NCI-H2107 treated with DMSO at 0.1 percent for 48 hours (cell line): ENCODE results near the gene CPHXL.
A peak's percentile ranks its signal among the peaks of the same experiment; 100 is the strongest.

ENCODE experiments used
- DNase-seq: peaks from one replicate; lab custom pipeline; 2025; ENCODE audit not compliant: unreplicated experiment; lab: John Stamatoyannopoulos, UW

Gene CPHXL

DNA sequence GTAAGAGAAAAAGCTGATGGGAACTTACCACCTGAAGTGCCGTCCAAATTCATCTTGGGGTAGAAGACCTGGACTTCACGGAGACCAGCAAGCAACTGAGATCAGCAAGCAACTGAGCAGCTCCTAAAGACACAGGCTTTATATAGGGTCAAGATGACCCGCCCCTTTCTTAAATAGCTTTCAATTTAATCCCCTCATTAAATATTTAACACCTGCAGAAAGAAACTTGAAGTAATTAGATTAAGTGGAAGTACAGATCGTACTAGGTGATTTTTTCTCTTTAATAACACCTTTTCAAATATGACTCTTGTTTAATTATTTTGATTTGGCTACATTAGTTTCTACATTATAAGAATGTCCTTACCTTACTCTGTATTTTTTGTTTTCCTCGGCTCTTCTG is at the start of gene CPHXL:
Gene CPHXL (minus strand): TSS at position 101 of the 400 bp plus-strand sequence. CDS start 48 bp downstream, at position 53.
- DNase-seq: no peak

DNA sequence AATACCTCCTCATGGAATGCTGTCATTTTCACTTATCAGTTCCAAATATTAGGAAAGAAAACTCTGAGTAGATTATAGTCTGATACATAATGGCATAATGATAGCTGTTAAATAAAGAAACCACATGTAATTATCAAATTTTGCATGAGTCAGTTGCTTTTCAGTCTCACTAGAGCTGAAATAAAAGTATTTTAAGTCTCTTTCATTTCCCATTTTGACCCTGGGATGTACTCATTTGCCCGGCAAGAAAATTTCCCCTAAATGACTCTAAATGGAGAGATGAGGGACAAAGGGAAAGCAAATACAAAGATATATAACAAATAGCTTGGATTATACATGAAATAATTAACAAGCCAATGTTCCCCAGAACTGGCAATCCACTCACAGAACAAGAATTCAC is 47.9 kb upstream of the CPHXL start:
- DNase-seq: no peak

DNA sequence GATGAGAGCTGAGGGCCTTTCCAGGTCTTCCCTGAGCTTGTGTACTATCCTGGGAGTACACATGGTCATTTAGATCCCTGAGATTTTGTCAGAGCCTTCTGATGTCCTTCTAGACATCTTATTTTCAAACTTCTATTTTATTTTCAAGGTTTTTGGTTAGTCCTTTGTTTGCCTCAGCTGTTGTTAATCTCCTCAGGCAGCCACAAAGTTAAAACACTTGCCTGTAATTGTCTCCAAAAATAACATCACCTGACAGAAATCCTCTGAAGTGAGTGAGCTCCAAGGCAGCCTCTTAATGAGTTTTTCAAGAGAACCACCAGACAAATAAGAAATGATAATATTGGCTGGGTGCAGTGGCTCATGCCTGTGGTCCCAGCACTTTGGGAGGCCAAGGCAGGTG is 43.8 kb upstream of the CPHXL start:
- no peak for DNase-seq

DNA sequence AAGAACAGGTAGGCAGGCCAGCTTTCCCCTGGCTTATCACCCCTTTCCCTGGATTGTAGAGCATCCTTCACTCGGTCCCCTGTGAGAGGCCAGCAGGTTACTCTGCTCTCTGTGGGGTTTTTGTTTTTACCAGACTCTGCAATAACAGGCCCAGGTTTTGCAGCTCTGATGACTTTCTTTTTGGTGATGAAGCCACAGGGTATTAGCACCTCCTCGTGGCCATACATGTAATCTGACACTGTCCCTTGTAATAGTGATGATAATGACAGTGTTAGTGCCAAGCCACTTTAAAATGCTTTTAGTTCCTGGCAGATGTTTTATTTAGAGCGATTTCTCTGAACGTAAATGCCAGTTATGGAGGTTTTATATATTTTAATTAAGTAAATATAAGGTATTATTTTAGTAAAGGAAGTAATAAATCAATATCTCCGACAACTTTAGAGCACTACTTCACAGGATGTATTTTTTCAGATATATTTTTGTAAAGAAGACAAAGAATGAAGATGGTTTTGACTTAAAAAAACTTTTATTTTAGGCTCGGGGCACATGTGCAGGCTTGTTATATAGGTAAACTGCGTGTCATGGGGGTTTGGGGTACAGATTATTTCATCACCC is 38.0 kb upstream of the CPHXL start:
- DNase-seq: peak; percentile 55

DNA sequence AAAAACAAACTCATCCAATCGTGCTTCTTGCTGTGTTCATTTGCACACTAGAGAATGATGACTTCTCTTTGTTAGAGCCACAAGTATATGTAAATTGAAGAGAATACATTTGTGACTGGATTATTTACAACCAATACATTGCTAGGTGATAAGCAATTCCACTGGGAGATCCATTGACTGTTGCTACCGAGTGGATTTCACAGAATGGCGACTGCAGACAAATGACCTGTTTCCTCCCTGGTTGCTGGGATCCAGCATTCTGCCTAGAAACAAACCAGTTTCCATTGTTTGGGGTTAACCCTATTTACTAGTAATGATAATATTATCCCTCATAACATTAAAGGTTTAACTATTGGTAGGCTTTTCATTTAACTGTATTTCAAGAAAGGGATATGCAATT is 36.9 kb upstream of the CPHXL start:
- DNase-seq: no peak

DNA sequence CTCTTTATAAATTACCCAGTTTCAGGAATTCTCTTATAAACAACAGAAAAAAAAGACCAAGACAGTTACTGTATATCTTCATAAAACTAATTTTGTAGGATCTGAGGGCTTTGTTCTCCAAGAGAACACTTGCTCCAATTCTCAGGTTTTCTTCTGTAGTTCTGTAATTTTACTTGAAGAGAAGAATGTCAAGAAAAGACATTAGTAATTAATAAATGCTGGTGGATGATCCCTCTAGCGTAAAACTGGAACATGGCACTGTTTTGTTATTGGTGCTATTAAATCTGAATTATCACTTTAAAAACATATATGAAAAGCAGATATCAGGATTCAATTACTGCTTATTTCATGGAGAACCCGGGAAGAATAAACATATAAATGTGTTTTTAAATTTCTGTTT is 36.5 kb upstream of the CPHXL start:
- DNase-seq: no peak

DNA sequence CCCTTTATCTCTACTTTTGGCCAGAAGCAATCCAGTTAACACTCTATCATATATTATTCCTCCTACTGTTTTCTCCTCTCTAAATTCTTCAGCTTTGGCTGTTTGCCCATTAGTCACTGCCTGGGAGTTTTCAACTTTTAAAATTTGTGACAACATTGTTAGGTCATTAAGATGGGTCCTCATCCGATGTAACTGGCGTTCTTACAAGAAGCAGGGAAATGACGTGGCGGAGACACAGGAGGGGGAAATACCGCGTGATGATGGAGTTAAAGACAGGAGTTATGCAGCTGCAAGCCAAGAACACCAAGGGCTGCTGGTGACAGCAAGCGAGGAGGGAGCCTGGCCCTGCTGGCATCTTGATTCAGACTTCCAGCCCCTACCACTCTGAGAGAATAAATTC is 34.8 kb upstream of the CPHXL start:
- no peak for DNase-seq

DNA sequence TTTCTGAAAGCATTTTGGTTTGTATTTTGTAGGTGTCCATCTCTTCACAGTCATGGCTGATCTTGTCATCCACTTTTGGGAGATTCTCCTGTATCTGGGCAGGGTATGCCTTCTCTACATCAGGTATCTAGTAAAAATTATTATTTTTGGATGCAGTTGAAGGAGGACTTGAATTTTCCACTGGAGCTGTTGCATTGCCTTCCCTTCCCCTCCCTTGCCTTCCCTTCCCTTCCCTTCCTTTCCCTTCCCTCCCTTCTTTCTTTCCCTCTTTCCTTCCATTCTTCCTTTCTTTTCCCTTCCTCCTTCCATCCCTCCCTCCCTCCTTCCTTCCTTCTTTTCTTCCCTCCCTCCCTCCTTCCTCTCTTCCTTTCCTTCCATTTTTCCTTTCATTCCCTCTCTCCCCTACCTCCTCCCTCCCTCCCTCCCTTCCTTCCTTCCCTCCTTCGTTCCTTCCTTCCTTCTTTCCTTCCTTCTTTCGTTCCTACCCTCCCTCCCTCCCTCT is 33.8 kb upstream of the CPHXL start:
- DNase-seq: no peak

DNA sequence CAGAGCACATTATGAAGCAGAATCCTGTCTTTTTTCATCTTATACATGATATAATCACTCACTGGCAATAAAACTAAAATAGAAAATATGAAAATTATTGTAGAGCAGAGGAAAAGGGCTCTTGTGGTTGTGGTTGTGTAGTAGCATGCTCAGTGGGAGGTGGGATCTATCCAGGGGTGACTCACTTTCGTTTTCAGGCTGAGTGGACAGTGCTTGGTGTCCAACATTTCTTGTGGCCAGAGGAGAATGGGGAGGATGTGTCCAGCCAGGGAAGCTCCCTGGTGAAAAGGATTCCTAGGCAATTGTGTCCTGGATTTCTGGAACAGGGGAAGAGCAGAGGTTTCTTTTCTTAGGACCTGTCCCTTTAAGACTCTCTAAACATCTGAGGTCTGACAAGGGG is 31.9 kb upstream of the CPHXL start:
- DNase-seq: no peak

DNA sequence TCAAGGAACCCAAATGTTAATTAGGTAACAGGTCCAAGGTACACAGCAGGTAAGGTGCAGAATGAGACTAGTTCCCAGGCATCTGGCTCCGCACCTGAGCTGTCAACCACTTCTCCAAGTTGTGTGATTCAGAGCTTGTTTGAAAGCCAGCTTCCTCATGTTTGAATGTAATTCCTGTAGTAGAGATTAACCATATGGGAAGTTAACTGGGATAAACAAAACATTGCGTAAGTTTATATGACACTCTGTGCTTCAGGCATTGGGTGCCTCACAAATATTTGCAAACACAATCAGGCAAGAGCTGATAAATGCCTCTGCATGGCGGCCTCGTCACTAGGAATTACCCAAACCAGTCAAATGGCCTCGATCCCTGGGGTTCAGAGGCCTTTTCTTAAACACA is 27.9 kb upstream of the CPHXL start:
- no peak for DNase-seq

DNA sequence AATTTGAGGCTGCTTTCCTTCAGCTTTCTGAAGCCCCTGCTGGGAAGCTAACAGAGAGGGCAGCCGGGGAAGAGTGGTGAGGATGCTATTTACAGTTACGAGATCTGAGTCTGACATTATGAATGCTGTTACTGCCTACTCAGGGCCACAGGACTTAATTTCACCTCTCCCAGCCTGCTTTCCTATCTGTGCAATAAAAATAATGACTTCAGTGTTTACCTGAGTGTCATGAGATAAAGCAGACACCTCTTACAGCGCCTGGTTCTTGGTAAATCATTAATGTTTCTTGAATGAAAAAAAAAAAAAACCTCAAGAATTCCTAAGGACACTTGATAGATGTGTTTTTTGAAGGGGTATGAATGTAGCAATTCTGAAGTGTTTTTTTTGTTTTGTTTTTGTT is 24.2 kb upstream of the CPHXL start:
- DNase-seq: no peak

DNA sequence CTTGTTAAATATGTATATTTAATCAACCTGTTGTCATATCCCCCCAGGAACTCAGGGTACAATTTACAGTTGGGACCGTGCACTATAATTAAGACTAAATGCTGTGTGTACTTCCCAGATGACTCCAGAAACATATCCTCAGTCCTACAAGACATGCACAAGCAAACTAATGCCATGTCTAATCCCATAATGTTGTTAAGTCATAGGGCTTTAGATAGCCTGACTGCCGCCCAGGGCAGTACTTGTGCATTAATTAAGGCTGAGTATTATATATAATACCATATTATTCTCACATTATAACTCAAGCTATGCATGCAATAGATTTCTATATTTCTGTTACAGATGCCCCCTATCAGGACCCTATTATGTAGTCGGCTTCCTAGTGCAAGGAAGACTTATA is 20.1 kb upstream of the CPHXL start:
- DNase-seq: no peak

DNA sequence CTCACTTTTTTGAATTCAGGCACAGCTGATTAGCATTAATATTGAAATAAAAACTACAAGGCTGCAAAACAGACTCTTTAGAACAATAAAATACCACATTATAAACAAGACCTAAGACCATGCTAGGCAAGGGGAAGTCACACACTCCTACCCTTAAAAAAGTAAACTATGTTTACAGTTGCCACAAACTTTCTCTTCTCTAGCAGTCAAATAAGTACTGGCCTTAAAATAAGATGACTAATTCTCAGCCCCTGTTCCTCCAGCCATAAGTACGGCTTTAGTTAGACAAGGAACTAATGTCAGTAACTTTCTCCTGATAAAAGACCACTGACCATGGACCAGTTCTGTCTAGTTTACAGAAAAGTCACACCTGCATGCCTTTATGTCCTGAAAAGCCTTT is 19.5 kb upstream of the CPHXL start:
- no peak for DNase-seq

DNA sequence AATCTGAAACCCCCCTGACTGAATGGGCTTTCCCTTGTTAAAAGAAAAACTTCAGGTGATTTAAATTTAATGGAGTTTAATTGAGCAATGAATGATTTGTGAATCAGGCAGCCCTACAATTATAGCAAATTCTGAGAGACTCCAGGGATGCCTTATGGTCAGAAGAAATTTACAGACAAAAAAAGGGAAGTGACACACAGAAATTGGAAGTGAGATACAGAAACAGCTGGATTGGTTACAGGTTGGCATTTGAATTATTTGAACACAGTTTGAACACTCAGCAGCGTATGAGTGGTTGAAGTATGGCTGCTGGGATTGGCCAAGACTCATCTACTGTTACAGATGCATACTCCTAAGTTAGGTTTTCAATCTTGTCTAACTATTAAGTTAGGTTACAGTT is 19.0 kb upstream of the CPHXL start:
- DNase-seq: no peak

DNA sequence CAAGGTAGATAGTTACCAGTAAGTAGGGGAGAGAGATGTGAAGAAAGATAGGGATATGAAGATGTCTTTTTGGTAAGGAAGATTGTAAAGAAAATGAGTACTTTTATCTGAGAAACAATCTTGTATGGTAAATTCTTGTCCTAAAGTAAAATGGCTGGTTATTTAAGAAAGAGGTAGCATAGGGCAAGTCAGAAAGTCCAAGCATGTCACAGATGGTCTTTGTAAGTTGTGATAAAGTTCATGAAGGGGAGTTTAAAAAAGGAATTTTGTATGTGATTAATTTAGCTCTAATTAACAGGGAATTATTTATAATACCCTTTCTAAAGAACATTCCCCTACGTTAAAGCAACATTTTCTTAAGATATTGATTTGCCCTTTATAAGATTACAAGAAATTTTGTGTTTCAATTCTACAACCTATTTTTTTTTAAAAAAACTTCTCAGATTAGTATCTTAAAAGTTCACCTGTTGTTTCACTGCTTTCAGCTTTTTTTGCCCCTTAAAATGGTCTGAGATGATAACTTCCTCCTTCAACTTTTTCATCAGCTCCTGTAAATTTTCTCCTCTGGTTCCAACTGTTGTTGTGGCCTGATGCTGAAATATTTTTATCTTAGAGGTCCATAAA is 16.2 kb upstream of the CPHXL start:
- no peak for DNase-seq

DNA sequence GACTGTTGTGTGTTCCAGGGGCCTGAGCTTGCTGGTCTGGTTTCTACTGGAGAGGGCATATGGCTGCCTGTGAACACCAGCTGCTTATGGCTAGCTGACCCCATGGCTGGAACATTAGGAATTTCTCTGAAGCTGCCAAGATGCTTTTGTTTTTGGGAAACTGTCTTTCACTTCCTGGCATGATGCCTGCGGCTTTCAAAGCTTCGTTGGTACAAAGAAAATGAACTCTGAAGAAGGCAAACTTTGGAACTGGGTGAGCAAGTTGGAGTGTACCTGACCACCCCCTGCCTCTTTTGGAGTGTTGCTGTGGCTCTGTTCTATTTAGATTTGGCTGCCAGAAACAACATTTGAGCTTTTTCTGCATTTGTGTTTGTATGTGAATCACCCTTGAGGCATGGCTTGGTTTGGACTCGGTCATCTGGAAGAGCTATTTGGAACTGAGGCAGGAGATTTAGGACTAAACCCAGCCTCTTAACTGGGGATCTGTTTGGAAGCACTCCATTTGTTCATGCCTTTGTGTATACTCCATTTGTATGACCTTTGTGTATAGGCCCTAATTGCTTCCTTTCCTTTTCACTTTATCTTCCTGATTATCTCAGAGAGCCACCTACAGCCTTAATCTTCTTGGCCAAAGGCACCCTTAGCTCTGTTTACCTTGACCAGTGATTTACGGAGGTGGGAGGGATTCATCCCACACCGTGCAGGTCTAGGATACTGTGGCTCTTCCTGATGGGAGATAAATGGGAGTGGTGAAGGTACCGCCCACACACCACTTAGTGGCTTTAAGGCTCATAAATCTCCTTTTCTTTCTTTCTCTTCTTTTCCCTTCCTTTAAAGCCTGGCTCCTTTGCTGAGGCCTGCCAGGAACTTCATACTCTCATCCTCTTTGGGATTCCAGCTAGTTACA is 7.3 kb upstream of the CPHXL start:
- DNase-seq: no peak

DNA sequence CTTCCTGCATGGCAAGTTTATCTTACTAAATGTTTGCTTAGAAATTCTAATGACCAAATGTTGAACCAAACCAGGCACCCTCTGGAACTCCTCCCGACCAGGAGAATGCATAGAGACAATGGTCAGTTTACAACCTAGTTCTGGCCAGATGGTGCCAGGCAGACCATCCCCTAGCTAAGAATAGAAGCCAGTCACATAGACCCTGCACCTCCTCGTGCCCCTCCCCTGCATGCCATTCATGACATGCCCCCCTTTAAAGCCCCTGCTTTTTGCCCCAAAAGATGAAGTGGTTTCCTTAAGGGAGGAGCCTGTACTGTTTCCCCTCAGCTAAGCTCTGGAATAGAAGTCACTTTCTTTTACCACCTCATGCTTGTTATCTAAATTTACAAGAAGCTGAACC is 6.6 kb upstream of the CPHXL start:
- DNase-seq: no peak

DNA sequence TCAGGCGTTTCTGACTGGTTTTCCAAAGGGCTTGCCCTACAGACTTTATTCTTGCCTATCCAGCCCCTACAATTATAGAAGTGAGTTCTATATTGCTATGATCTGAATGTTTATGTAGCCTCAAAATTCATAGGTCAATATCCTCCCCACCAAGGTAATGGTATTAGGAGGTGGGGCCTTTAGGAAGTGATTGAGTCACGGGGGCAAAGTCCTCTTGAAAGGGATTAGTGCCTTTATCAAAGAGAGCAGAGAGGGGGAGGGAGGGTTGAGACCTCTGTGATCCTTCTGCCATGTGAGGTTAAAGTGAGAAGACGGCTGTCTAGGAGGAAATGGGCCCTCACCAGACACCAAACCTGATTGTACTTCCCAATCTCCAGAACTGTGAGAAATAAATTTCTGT is 931 bp upstream of the CPHXL start:
- DNase-seq: no peak

DNA sequence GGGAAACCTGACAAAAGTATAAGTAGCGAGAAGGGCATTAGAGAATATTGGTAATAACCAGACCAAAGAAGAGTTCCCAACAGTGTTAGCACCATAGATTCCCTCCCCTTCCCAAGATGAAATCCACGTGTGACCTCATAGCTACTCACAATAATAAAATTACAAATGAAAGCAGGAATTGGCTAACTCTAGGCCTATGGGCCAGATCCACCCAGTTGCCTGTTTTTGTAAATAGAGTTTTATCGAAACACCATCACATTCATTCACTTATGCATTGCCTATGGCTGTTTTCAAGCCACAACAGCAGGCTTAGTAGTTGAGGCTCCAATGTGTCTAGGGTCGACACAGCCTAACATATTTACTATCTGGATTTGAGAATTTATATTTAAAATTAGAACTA is 7.8 kb downstream of the CPHXL start:
- DNase-seq: no peak

DNA sequence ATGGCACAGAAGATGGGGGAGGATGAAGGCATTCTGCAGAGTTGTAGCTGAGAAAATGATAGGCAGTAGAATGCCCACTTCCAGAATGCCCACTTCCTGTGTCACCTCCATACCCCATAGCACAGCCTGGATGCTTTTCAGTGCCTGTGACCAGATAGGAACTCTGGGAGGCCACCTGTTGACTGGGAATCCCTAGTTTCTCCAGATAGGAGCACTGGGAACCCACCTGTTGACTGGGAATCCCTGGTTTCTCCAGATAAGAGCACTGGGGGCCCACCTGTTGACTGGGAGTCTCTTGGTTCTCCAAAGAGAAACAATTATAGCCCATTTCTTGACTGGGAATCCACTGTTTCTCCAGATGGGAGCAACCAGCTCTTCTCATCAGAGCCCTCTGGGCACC is 11.6 kb downstream of the CPHXL start:
- no peak for DNase-seq

DNA sequence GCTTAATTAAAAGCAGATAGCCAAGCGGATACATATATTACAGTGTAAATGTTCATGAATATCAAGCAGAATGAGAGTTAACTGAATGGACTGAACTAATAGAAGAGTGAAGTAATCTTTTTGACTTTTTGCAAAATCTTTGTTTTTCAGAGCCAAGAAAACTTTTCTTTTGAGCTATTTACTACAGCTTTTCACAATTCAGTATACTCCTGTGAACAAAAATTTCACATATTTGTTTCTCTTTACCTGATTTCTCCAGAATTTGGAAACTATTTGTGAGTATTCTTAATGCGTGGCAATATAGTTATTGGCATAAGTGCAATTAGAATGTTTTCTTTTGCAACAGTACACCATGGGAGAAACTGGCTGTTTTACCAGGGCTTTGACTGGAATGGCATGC is 15.9 kb downstream of the CPHXL start:
- DNase-seq: no peak

DNA sequence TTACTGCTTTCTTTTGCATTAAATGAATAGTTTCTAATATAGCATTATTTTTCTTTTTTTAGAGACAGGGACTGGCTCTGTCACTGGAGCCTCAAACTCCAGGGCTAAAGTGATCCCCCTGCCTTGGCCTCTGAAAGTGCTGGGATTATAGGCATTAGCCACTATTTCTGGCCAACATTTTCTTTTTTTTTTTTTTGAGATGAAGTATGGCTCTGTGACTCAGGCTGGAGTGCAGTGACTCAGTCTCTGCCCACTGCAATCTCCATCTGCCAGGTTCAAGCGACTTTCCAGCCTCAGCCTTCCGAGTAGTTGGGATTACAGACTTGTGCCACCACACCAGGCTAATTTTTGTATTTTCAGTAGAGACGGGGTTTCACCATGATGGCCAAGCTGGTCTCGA is 23.0 kb downstream of the CPHXL start:
- DNase-seq: no peak
